Gastroesophageal sphincter (tissue), 4 donors: Measurements from ENCODE around the gene MYO3B. TPM values are rescaled to one million over a fixed set of nuclear protein-coding genes. Genes with fewer than 3 reads are reported as not detected.
"Not testable (repeated sequence)": the region's sequence is repeated elsewhere in the genome, so short reads cannot be mapped to it uniquely, and the experiment has no call there.

ENCODE experiments used
- ATAC-seq: fragments of 150-250 bp; one replicate; pipeline ENCODE4 v1.9.1; 2016; ENCODE audit warnings: mild to moderate bottlenecking, moderate library complexity
- H3K27ac ChIP-seq, 4 donors: fragments of 200-600 bp; sonication (generic) in 3 of 4; 1 replicate in 3 of 4; 2 replicates in 1 of 4; pipeline ENCODE4 v1.5.1; 2016 to 2019
- H3K27me3 ChIP-seq: fragments of 200-600 bp; sonication (generic); one replicate; pipeline ENCODE4 v1.5.1; 2019
- H3K36me3 ChIP-seq, 2 donors: fragments of 200-600 bp; sonication (generic); one replicate each; pipeline ENCODE4 v1.5.1; 2019; ENCODE audit warnings: control low read depth in 1 of 2
- H3K4me1 ChIP-seq, 3 donors: fragments of 200-600 bp; sonication (generic); 1 replicate in 2 of 3; 2 replicates in 1 of 3; pipeline ENCODE4 v1.5.1; 2016 to 2019; ENCODE audit warnings: control low read depth in 2 of 3
- H3K4me3 ChIP-seq, 2 donors: fragments of 200-600 bp; sonication (generic); one replicate each; pipeline ENCODE4 v1.5.1; 2019; ENCODE audit warnings: mild to moderate bottlenecking in 1 of 2, moderate library complexity in 1 of 2
- H3K9me3 ChIP-seq, 3 donors: fragments of 200-600 bp; sonication (generic); one replicate each; pipeline ENCODE4 v1.5.1; 2017 to 2019; ENCODE audit warnings: control low read depth in 2 of 3
- CTCF ChIP-seq, 4 experiments: fragments of 200-600 bp in 2 of 4; fragments of 450-650 bp in 2 of 4; sonication (generic) in 1 of 4; IDR thresholded peaks; one replicate each; pipeline ENCODE4 v1.5.1; 2017 to 2019; ENCODE audit warnings: antibody characterized with exemption in 4 of 4, mild to moderate bottlenecking in 2 of 4, moderate library complexity in 2 of 4
- EP300 ChIP-seq: sonication (generic); formaldehyde crosslinking; IDR thresholded peaks from one replicate; pipeline ENCODE4 v1.6.1; 2017; ENCODE audit warnings: antibody characterized with exemption, mild to moderate bottlenecking
- POLR2A ChIP-seq, 2 donors: fragments of 450-650 bp; IDR thresholded peaks; one replicate each; pipeline ENCODE4 v1.6.1; 2017; ENCODE audit warnings: antibody characterized with exemption in 2 of 2, mild to moderate bottlenecking in 2 of 2, moderate library complexity in 1 of 2
- POLR2AphosphoS5 ChIP-seq: sonication (generic); formaldehyde crosslinking; IDR thresholded peaks from one replicate; pipeline ENCODE4 v1.6.1; 2017; ENCODE audit warnings: antibody characterized with exemption
- WGBS, 2 donors: methylation state at CpG; one replicate each; pipeline ENCODE4 v1.1.5; 2018; ENCODE audit warnings: low coverage in 1 of 2; 5-methylcytosine and 5-hydroxymethylcytosine counted together
- total RNA-seq, 4 donors: library from RNA; depleted of rRNA; stranded (reverse); fragments of >200 nt; gene quantifications; one replicate each; pipeline ENCODE4 v1.1.0, GENCODE V29; 2016

Gene MYO3B
- total RNA-seq, 4 donors from 2014 or later: not detected

DNA sequence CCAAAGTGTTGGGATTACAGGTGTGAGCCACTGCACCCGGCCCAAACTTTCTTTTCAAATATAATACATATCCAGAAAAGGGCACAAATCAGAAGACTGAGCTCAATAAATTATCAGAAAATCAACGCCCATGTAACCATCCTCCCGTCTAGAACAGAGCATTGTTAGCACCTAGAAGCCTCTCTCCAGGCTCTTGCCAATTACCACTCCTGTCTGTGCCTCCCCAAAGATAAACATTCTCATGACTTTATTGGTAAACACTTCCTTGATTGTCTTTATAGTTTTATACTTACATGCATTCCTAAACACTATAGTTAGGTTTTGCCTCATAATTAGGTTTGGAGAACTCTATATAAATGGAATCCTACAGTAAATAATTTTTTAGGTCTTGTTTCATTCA, 478.7 kb downstream of the MYO3B start:
- Histone ChIP-seq H3K36me3 (no peaks in the 10 kb centered on the region), H3K4me1 (no peaks in the 10 kb centered on the region), H3K27ac (no peak overlapping the region), H3K9me3 (no peaks in the 10 kb centered on the region), H3K4me3 (no peak overlapping the region), H3K27me3 (no peaks in the 10 kb centered on the region)
- no peak for ATAC-seq
- no peak for TF ChIP-seq POLR2AphosphoS5
- WGBS, 2 donors: 71 to 88% methylated on average over 2 to 3 of the region's 3 CpGs

DNA sequence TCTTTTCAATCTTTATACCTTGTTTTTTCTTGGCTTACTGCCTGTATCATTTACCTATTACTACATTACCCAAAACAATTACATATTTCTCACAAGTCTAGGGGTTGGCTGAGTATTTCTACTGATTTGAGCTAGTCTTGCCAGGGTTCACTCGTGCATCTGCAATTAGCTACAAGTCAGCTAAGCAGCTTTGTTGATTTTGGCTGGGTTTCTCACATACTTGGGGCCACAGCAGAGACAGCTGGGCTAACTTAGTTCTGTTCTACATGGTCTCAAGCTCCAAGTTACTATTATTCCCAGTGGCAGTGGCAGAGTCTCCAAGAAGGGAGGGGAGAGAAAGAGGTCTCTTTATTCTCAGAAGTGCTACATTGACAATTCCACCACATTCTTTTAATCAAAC, 482.5 kb downstream of the MYO3B start:
- no peak for ATAC-seq
- TF ChIP-seq POLR2AphosphoS5: no peak
- no peaks in the 10 kb centered on the region for H3K9me3 ChIP-seq
- H3K27ac ChIP-seq: no peak overlapping the region
- no peaks in the 10 kb centered on the region for H3K36me3 ChIP-seq
- no peaks in the 10 kb centered on the region for H3K27me3 ChIP-seq
- H3K4me1 ChIP-seq: no peaks in the 10 kb centered on the region
- H3K4me3 ChIP-seq: no peak overlapping the region
- WGBS, 2 donors: 20 to 30% methylated on average over 1 of the region's 1 CpG

- no peak for ATAC-seq
- H3K4me1 ChIP-seq: no peaks in the 10 kb centered on the region
- 62 to 68% methylated on average over 5 of the region's 5 CpGs for WGBS, 2 donors
- no peaks in the 10 kb centered on the region for H3K36me3 ChIP-seq
- no peak overlapping the region for H3K27ac ChIP-seq
- H3K27me3 ChIP-seq: peaks cover 4% of the 10 kb centered on the region
- no peaks in the 10 kb centered on the region for H3K9me3 ChIP-seq
- TF ChIP-seq POLR2AphosphoS5: no peak
- no peak for TF ChIP-seq CTCF (IDR thresholded peaks at IDR 0.05)
- no peak for TF ChIP-seq EP300
- TF ChIP-seq POLR2A (IDR thresholded peaks at IDR 0.05): no peak
- H3K4me3 ChIP-seq: no peak overlapping the region
Measured at GRCh38 chr2:170665743-170666142, 487.8 kb downstream of the MYO3B start.

GRCh38 chr2:170669909-170670308, 492.0 kb downstream of the MYO3B start:
- no peak overlapping the region for H3K4me3 ChIP-seq
- H3K27ac ChIP-seq: no peak overlapping the region
- no peaks in the 10 kb centered on the region for H3K9me3 ChIP-seq
- no peaks in the 10 kb centered on the region for H3K4me1 ChIP-seq
- ATAC-seq: no peak
- H3K36me3 ChIP-seq: no peaks in the 10 kb centered on the region
- 90% methylated on average over 3 of the region's 3 CpGs; no CpG with 5 or more reads in 1 of the 2 donors for WGBS, 2 donors
- no peak for TF ChIP-seq CTCF (IDR thresholded peaks at IDR 0.05)
- no peak for TF ChIP-seq POLR2A (IDR thresholded peaks at IDR 0.05)
- TF ChIP-seq POLR2AphosphoS5: no peak
- TF ChIP-seq EP300: no peak
- H3K27me3 ChIP-seq: peaks cover 7% of the 10 kb centered on the region

GRCh38 chr2:170670651-170671050, 492.7 kb downstream of the MYO3B start:
- no peak for ATAC-seq
- H3K4me1 ChIP-seq: no peaks in the 10 kb centered on the region
- H3K27me3 ChIP-seq: peaks cover 7% of the 10 kb centered on the region
- 79 to 90% methylated on average over 2 of the region's 2 CpGs for WGBS, 2 donors
- H3K36me3 ChIP-seq: no peaks in the 10 kb centered on the region
- H3K9me3 ChIP-seq: no peaks in the 10 kb centered on the region
- H3K27ac ChIP-seq: no peak overlapping the region
- H3K4me3 ChIP-seq: no peak overlapping the region
- TF ChIP-seq POLR2AphosphoS5 (no peak), POLR2A (IDR thresholded peaks at IDR 0.05) (no peak), EP300 (no peak), CTCF (IDR thresholded peaks at IDR 0.05) (no peak)

DNA sequence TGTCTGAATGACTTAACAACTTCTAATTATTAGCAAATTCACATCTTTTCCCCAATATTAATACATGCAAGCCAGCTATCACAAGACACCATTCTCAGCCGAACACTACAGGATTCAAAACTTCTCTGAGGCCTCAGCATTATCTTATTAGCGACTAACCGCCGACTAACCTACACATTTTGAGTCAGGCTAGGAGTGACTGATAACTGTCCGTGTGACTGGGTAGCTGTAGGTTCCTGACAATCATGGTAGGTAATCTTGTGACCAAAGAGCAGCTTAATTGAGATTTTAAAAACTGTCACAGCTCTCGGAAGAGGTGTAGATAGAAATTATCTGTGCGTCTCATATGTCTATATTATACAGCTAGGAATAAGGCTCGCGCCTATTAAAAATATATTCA, 493.1 kb downstream of the MYO3B start:
- Histone ChIP-seq H3K27ac (no peak overlapping the region), H3K4me1 (no peaks in the 10 kb centered on the region), H3K27me3 (peaks cover 7% of the 10 kb centered on the region), H3K9me3 (no peaks in the 10 kb centered on the region), H3K36me3 (no peaks in the 10 kb centered on the region), H3K4me3 (no peak overlapping the region)
- TF ChIP-seq EP300 (no peak), CTCF (IDR thresholded peaks at IDR 0.05) (no peak), POLR2A (IDR thresholded peaks at IDR 0.05) (no peak), POLR2AphosphoS5 (no peak)
- no peak for ATAC-seq
- 86 to 91% methylated on average over 8 to 9 of the region's 9 CpGs for WGBS, 2 donors

DNA sequence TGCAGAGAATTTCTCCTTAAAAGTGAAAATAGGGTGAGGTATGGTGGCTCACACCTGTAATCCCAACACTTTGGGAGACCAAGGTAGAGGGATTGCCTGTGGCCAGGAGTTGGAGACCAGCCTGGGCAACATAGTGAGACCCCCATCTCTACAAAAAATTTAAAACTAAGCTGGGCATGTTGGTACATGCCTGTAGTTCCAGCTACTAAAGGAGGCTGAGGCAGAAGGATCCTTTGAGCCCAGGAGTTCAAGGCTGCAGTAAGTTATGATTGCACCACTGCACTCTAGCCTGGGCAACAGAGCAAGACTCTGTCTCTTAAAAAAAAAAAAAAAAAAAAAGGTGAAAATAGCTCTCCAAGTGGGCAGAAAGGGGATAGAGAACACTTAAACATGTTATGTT, 496.3 kb downstream of the MYO3B start:
- H3K4me1 ChIP-seq, H3K36me3 ChIP-seq, ATAC-seq, H3K4me3 ChIP-seq, H3K27me3 ChIP-seq, H3K27ac ChIP-seq, H3K9me3 ChIP-seq: not testable (repeated sequence)
